ENCODE results near the gene ZFHX3. TPM values are rescaled to one million over a fixed set of nuclear protein-coding genes. Genes with fewer than 3 reads are reported as not detected.

ZFHX3 gene
- polyA plus RNA-seq, 1 donor from 2014 or later: 26.4 TPM

Small RNA genes lying within 50 kb of the gene (small RNA-seq; reads per million reads assigned to genes)
- 0 reads per million in 3 experiments for gene AC002044.1
- gene RNU7-71P: 0 to 1.4 (median 0.16) reads per million in 3 experiments

Measured in neural cell (in vitro differentiated cells).